TTC549 (cell line): ENCODE data around the gene IGF2BP3.
"Not testable (repeated sequence)": the region's sequence is repeated elsewhere in the genome, so short reads cannot be mapped to it uniquely, and the experiment has no call there.

Source experiments
- FAIRE-seq: peaks from 2 replicates; lab custom pipeline; 2012; peaks lifted over from hg19 to GRCh38; lab: Jason Lieb, UNC

IGF2BP3 gene

DNA sequence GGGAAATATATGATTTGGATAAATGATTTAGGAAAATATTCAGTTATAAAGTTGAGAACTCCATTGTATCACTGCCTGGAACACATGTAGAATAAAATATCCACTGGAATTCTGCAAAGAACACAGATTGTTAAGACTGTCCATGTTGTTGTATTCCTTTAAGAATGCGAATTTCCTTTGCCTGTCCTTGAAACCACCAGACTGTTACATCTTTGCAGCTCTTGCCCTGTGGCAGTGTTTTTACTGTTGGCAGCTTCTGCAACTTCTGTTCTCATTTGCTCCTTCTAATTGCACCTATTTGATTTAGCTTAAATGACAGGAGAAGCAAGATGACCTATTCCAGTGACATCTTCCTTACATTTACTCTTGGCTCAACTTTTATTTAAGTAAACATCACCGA, 131.4 kb downstream of the IGF2BP3 start:
- no peak for FAIRE-seq

DNA sequence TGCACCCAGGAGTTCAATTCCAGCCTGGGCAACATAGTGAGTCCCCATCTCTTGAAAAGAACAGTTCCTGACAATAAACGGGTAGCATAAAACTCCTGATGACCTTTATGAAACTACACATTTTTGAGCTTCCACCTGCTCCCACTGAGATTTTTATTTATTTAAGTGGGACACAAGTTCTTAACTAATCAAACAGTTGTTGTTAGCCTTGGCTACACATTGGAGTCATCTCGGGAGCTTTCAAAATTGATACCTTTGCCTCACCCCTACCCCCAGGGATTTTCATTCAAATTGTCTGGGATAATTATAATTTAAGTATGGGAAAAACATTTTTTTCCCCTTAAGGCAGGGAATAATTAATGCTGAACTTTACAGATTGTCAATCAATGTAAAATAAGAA, 131.9 kb downstream of the IGF2BP3 start:
- FAIRE-seq: no peak

DNA sequence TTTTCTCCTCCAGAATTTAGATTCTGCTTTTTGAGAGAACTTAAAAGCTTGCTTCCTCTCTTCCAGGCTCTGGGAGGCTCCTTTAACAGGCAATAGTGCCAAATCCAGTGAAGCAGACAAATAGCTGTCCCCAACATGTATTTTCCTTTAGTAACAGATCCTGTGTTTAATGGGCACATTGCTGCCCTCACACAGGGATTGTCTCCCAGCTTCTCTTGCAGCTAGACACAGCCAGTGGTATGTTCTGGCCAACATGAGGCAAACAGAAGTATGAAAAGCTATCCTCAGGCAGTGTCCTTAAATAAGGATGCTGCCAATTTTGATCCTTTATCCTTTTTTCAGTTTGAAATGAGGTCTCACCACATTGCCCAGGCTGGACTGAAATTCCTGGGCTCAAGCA, 132.9 kb downstream of the IGF2BP3 start:
- FAIRE-seq: no peak

DNA sequence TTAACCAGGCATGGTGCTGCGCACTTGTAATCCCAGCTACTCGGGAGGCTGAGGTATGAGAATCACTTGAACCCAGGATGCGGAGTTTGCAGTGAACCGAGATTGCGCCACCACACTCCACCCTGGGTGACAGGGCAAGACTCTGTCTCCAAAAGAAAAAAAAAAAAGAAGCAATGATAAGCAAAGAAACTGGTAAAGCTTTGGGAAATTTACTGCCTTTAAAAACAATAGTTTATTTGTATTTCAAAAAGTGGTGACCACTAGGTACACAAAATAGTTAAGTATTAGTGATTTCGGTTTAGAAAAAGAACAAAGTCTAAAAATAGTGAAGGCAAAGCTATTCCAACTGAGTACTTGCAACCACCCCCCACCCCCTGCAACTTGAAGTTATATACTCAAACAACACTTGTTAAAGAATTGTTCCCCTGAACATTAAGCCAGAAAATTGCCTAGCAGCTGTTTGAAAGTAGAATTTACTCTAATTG, 133.4 kb downstream of the IGF2BP3 start:
- no peak for FAIRE-seq

DNA sequence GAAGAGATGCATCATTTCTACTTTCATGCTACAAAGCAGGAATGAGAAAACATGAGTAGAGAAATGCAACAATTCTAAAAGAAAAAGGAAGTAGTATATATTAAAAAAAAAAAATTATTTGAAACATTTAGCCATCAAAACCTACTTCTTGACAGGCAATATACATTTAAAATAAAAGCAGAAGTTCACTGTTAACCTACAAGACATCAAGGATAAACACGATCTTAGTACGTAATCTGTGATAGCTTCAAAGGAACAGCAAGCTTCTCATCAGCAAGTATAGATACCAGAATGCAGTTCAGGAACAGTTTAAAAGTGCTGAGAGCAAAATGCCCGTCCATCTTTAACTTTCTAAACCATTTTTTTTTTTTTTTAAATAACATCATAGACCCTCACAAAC, 134.2 kb downstream of the IGF2BP3 start:
- FAIRE-seq: no peak

DNA sequence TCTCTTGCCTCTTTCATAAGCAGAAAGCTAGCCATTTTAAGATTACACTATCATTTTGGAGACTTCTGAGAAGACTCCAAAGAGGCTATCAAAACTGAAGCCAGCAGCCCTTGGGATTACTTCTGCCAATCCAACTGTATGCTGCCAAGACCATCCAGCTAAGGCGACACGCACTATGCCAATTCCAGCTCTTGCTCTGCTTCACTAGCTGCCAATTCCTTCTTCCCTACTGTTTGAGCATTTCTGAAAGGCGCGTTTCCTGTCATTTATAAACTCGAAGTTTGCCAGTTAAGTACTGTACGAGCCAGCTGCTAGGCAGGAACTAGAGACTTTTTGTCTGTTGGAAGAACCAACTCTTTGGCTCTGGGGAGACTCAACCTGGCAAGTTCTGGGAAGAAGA, 134.7 kb downstream of the IGF2BP3 start:
- no peak for FAIRE-seq

DNA sequence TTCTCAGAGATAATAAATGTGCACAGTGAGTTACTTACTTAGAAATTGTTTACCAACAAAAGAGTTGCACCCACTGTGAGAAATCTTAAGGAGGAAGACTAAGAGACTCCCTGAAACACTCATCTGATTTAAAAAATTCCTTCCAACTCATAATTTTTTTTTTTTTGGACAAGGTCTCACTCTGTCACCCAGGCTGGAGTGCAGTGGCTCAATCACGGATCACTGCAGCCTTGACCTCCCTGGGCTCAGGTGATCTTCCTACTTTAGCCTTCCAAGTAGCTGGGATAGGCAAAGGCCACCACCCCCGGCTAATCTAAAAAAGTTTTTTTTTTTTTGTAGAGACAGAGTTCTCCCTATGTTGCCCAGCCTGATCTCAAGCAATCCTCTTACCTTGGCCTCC, 135.2 kb downstream of the IGF2BP3 start:
- no peak for FAIRE-seq

DNA sequence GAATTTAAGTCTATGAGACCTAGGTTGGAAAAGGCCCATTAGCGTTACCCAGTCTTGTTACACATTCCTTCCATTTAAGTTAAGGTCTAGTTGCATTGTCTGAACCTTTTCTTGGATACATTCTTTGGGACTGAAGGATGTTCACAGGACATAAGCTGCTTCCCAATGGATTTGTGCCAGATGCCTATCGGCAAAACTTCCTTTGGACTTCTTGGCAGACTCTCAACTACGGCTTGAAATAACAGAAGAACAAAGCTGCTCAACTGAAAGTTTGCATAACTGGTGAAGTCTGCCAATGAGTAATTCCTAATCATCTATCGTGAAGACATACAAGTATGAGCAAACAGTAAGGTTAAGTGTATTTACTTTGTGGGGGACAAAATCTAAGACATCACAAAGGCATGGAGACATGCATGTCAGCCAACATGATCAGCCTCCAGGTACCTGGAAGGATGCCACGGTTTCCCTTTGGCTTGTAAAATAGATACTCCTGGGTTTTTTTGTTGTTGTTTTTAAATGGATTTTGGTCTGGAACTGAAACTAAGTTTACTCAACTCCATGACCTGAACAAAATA, 135.7 kb downstream of the IGF2BP3 start:
- no peak for FAIRE-seq

DNA sequence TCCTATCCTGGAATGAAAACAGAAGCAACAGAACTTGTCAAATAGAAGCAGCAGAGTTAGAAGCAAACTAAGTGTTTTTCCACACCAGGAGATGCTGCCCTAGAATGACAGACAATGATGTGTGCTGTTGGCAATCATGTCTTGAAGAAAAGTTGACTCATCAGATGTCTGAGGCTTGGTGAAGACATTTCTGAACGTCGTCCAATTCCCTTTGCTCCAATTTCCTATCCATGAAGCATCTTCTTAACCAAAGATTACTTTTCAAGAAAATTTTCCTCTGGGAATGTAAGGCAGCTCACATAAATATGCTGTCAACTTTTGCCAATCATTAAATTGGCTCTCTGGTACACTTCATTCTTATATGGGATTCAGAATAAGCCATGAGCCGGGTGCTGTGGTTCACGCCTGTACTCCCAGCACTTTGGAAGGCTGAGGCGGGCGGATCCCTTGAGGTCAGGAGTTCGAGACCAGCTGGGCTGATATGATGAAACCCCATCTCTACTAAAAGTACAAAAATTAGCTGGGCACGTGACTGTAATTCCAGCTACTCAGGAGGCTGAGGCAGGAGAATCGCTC, 136.5 kb downstream of the IGF2BP3 start:
- no peak for FAIRE-seq

DNA sequence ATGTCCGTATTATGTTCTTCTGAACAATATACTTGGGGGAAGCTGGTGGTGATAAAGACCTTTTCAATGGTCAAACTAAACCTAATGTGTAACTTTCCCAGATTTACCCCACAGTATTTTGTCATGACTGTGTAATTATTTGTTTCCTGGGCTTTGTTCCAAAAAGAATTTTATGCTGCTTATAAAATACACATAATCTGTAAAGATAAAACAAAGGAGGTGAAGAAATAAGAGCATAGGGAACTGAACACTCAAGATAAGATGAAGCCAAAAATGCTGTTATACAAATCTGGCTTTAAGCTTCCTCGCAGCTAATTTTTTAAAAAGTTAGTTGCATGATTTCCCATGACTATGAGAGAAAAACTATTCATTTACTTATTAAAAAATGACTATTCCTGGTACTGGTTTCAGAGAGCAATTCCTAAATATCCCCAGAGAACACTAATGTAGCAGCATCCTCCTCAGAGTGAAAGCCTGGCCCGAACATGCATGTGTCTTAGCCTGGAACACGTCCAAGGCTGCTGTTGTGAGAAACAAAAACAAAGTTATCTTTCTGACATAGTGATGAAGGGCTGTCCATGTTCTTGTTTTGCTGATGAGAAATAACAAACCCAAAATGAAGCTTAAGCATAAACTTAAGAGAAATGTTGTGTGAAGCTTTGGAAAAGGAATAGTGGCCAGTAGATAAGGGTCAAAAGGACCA, 137.2 kb downstream of the IGF2BP3 start:
- FAIRE-seq: no peak

DNA sequence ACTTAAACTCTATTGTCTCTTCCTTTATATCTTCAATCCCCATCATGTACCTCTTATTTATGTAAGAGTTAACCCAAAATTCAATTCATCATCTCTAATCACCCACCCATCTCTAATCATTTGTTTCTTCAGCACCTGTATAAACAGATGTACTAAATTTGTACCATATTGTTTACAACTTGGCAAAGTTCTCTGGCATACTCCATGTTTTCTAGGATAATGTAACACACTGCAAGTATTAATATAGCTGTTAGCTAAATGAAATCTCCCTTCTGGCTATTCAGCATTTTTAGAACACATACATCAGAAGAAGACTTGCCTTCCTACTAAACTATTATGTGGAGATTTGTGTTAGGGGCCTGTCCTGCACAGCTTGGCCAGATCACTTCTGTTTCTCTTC, 138.1 kb downstream of the IGF2BP3 start:
- FAIRE-seq: no peak

DNA sequence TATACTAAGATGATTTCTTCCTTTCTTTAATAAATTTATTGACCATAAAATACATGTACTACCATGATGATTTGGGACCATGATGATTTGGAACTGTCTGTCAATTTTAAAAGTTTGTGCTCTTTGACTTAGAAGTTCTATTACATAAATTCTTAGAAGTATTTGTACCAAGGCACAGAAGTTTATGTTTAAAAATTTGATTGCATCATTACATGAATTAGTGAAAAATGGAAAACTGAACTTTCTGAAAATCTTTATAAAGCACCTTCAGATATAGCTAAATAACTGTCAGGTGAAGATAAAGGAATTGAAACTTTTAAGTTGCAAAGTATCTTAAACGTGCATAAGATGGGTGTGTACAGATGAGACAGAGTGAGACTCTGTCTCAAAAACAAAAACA, 139.2 kb downstream of the IGF2BP3 start:
- no peak for FAIRE-seq

DNA sequence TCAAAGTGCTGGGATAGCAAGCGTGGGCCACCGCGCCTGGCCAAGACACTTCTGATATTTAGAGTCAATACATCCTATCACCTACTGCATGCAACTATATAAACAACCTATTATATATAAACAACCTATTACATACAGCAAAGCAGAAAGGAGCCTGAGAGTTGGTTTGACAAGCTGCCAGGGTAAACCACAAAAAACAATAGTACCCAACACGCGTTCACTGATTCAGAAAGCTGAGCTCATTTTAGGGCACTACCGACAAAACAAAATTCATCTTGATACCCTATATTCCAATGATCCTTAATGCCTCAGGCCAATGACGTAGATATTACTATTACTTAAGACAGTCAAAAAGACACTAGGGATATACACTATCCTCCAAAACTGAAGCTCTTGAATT, 154.9 kb downstream of the IGF2BP3 start:
- no peak for FAIRE-seq

DNA sequence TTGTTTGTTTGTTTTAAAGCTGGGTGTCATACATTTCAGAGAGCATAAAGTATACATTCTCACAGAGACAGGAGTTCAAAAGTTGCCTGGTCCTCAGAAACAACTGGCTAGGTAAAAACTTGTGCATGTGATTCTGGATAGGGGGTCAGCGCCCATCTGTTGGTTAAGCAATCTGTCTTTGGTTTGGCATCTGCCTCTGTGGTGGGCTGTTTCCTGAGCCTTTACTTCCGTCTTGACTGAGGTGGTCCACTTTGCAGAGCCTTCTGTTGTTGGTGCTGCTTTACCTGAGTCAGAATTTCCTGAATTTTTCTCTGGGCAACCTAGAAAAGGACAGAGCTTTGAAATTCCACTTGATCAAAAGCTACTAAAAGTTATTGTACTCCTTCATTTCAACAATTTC, 158.2 kb downstream of the IGF2BP3 start:
- not testable (repeated sequence) for FAIRE-seq

DNA sequence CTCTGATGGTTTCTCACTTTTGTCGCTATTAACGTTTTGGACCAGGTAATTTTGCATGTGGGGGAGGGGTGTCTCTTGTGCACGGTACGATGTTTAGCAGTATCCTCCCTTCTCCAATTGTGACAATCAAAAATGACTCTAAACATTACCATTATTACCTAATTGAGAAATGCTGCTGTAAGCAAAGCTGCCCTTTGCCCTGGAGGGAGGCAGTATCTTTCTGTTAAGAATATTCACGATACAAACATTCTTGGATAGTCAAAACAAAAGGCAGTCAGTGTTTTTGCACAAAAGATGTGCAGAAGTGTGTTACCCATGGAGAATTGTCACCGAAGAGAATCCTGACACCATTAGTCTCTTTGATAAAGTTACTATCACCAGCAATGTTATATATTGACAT, 161.5 kb downstream of the IGF2BP3 start:
- no peak for FAIRE-seq

DNA sequence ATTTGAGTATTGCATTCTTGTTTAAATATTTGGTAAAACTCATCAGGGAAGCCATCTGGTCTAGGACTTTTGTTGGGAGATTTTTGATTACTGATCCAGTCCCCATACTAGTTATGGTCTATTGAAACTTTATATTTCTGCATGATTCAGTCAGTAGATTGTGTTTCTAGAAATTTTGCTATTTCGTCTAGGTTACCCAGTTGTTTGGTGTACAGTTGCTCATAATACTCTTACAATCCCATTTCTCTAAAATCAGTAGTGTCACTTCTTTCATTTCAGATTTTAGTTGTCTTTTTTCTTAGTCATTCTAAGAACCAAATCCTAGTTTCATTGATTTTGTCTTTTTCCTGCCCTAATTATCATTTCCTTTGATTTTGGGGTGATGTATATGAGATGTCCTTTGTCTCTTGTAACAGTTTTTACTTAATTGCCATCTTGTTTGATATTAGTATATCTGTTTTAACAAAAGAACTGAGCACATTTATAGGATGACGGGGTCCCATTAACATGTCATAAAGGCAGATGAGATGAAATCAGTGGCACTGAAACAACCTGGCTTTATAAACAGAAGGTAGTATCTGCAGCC, 163.3 kb downstream of the IGF2BP3 start:
- no peak for FAIRE-seq

DNA sequence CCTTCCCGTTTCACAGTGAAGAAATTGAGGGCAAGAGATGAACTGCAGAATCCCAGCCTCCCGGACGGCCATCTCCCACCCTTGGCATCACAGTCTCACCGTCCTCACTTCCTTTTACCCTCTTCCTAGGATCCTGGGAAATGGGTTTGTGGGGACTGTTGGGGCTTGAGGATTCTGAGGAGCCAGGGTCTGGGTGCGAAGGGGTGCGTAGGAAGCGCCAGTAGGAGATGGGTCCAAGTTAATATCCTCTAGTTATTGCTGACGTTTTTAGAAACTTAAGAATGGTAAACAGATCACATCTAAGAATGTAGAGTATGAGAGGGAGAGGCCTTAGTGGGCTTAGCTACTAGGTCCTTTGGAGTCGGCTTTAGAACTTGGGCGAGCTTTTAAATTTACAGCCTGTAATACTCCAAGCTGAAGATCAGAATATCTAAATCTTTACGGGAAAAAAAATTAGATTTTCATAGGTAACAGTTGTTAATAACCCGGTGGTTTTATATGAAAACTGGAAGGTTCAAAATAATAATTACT, 170.5 kb downstream of the IGF2BP3 start:
- FAIRE-seq: no peak

DNA sequence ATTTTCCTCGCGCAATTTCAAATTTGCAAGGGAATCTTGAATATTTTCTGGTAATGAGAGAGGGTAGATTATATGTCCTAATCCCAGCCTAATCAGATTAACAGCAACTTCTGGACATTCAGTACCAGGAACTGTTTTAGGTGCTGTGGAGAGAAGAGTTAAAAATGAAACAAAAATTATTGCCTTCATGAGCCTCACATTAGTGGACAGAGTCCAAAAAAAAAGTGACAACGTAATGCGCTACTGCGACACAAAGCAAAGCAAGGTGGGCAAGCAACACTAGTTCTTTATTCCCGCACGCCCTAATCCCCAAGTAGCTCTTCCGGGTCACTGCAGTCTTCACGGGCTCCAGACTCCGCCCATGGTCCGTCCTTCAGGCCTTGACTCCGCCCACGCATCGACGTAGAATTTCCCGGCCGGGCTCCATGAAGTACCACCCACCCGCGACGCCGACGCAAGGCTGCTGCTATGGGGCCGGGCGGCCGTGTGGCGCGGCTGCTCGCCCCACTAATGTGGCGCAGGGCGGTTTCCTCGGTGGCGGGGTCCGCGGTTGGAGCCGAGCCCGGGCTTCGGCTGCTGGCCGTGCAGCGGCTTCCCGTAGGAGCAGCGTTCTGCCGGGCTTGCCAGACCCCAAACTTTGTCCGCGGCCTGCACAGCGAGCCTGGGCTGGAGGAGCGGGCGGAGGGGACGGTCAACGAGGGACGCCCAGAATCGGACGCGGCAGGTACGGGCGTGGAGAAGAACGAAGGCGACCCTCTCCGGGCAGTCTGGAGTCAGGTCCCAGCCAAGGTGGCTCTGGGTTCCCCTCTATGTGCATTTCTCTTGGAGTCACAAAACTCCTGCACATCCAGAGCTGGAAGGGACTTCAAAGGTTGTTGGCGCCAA, 171.2 kb downstream of the IGF2BP3 start, which contains the start of gene MALSU1:
MALSU1 (plus strand) TSS at position 455 of the 885 bp plus-strand sequence; CDS start at position 469, 14 bp downstream.
- FAIRE-seq: peak; percentile 62

DNA sequence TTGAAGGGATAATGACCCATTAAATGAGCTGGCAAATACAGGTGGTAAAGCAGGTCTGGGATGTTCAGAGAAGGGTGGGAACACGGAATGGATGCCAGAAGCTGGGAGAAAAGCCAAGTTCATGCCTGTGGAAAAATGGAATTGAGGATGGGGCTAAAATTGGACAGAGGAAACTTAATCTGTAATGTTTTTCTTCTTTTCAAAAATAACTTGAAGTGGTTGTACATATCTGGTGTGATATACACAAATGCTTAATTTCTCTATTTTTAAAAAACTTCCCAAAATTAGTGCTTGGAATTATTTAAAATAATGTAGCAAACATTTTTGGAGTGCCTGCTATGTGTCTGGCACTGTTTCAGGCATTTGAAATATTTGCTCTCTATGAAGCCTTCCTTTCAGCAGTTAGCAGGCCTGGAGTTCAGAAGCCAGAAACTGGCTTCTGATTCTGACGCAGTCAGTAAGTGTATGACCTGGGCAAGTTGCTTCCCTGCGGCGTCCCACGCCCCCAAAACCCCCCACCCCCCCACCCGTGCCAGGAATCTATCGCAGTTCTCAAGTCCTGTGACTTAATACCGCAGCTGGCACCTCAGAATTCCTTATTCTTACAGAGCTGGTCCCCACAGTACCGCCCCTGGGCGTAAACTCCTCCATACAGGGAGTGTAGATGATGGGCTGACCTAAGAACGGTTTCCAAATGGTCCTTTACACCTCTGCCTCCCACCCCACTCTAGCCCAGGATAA, 172.0 kb downstream of the IGF2BP3 start:
- no peak for FAIRE-seq

DNA sequence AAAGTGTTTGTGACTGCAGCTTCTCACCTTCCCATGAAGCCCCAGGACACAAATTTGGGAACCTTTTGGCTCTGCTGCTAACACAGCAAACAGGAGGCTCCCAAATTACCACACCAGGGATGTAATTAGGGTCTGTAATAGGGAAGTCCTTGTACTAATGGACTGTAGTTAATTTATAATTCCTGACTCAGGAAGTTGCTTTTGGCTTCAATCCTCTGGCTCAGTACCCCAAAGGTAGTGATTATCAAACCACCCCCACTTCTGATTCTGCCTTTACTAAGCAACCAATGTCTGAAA, 174.9 kb downstream of the IGF2BP3 start:
- FAIRE-seq: no peak

DNA sequence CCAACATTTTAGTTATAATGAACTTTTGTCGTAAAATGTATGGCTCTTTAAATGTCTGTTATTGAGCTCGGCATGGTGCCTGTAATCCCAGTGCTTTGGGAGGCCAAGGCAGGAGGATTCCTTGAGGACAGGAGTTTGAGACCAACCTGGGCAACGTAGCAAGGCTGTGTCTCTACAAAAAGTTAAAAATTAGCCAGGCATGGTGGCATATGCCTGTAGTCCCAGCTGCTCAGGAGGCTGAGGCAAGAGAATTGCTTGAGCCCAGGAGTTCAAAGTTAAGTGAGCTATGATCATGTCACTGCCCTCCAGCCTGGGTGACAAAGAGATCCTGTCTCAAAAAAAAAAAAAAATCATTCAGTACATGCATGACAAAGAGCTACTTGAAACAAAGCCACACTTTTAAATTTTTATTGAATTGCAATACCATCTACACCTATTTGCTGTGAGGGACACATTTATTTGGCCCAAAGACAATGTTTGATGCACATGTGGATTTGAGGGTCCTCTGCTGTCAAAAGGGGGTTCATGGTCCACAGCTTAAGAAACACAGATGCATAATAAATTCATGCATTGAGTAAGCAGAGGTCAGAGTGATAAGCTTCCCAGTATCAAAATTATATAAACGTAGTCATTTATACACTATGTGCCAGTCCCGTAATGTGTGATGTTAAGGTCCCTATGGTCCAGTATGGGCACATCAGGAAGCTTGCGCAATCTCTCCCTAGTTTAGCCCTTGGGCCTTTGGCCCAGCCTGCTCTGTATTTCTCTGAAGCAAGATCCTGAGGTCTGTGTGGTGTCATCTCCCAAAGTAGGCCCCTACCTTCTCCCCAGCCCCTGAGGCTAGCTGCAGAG, 175.5 kb downstream of the IGF2BP3 start:
- FAIRE-seq: no peak
